A549 (cell line): ENCODE data around the gene CCDC80. TPM values are rescaled to one million over a fixed set of nuclear protein-coding genes. Genes with fewer than 3 reads are reported as not detected.

Source experiments
- ATAC-seq, 2 experiments: fragments of 200-7000 bp in 1 of 2; fragments of >200 bp in 1 of 2; cut with Nextera tagmentation in 1 of 2; cut with Tn5 transposase in 1 of 2; 3 replicates each; pipeline versions ENCODE4 v1.8.0 to v1.9.1; 2018 to 2020; ENCODE audit warnings: mild to moderate bottlenecking in 1 of 2, moderate library complexity in 1 of 2
- CTCF ChIA-PET: fragments of 300-600 bp; sonication (Branson Sonifier 250); formaldehyde crosslinking; extraction: SDS; loops from one replicate; lab custom pipeline; 2021; ENCODE audit warnings: antibody characterized with exemption, inconsistent platforms; lab: Yijun Ruan, JAX
- POLR2A ChIA-PET: fragments of 350-600 bp; formaldehyde crosslinking; extraction: SDS; loops from one replicate; lab custom pipeline; 2021; ENCODE audit warnings: antibody characterized with exemption, inconsistent platforms; lab: Yijun Ruan, JAX
- DNase-seq, 2 experiments: peaks; one replicate each; pipeline versions ENCODE4 v3.0.0 to v3.0.0-alpha.2; 2011 to 2016; ENCODE audit warnings: low read depth in 1 of 2, low spot score in 1 of 2
- FAIRE-seq: peaks from 2 replicates; lab custom pipeline; 2011; peaks lifted over from hg19 to GRCh38; lab: Jason Lieb, UNC
- H3K27ac ChIP-seq, 2 experiments: fragments of >200 bp; sonication (Bioruptor Twin); formaldehyde crosslinking; 3 replicates each; pipeline ENCODE4 v1.5.1; 2016 to 2017
- H3K4me1 ChIP-seq: fragments of >200 bp; sonication (Bioruptor Twin); formaldehyde crosslinking; 3 replicates; pipeline ENCODE4 v1.6.1; 2016
- H3K4me2 ChIP-seq: fragments of >200 bp; sonication (Bioruptor Twin); formaldehyde crosslinking; 3 replicates; pipeline ENCODE4 v1.6.1; 2016
- H3K4me3 ChIP-seq: fragments of >200 bp; sonication (Bioruptor Twin); formaldehyde crosslinking; 3 replicates; pipeline ENCODE4 v1.5.1; 2016
- H3K9me3 ChIP-seq: fragments of >200 bp; sonication (Bioruptor Twin); formaldehyde crosslinking; 3 replicates; pipeline ENCODE4 v1.6.1; 2016
- CBX8 ChIP-seq: fragments of 200-600 bp; sonication (generic); IDR thresholded peaks from 2 replicates; pipeline ENCODE4 v1.6.1; 2016
- EHF ChIP-seq: fragments of 250-450 bp; sonication (Bioruptor Pico); IDR thresholded peaks from 2 replicates; pipeline ENCODE4 v1.5.0; 2020; ENCODE audit warnings: mild to moderate bottlenecking
- EP300 ChIP-seq, 2 experiments: fragments of >200 bp; sonication (Bioruptor Twin); formaldehyde crosslinking; IDR thresholded peaks; 2 replicates in 1 of 2; 3 replicates in 1 of 2; pipeline ENCODE4 v1.6.1; 2016 to 2017
- GATA3 ChIP-seq: IDR thresholded peaks from 2 replicates; pipeline ENCODE4 v1.6.1; 2012; ENCODE audit warnings: borderline replicate concordance
- HMGXB4 ChIP-seq: fragments of 250-450 bp; sonication (Bioruptor Pico); IDR thresholded peaks from 2 replicates; pipeline ENCODE4 v1.5.0; 2021; ENCODE audit warnings: mild to moderate bottlenecking, moderate library complexity, borderline replicate concordance
- HOXB5 ChIP-seq: fragments of 250-450 bp; sonication (Bioruptor Pico); IDR thresholded peaks from 2 replicates; pipeline ENCODE4 v1.5.0; 2020; ENCODE audit warnings: mild to moderate bottlenecking, moderate library complexity
- JUNB ChIP-seq: fragments of >200 bp; sonication (Bioruptor Twin); formaldehyde crosslinking; IDR thresholded peaks from 2 replicates; pipeline ENCODE4 v1.6.1; 2016
- KDM5A ChIP-seq: fragments of 200-600 bp; sonication (generic); IDR thresholded peaks from 2 replicates; pipeline ENCODE4 v1.6.1; 2016; ENCODE audit warnings: antibody characterized with exemption, mild to moderate bottlenecking
- MYC ChIP-seq: IDR thresholded peaks from 2 replicates; pipeline ENCODE4 v1.6.1; 2012; ENCODE audit warnings: mild to moderate bottlenecking, inconsistent platforms, low read length, improper control_type of control experiment, borderline replicate concordance
- NR3C1 ChIP-seq: fragments of >200 bp; sonication (Bioruptor Twin); formaldehyde crosslinking; IDR thresholded peaks from 3 replicates; pipeline ENCODE4 v1.6.1; 2017
- PBX3 ChIP-seq: IDR thresholded peaks from 2 replicates; pipeline ENCODE4 v1.6.1; 2012
- PHF8 ChIP-seq: fragments of 200-600 bp; sonication (generic); IDR thresholded peaks from 2 replicates; pipeline ENCODE4 v1.6.1; 2016; ENCODE audit warnings: low read depth, mild to moderate bottlenecking, antibody characterized with exemption, moderate library complexity, borderline replicate concordance
- POLR2A ChIP-seq: IDR thresholded peaks from 2 replicates; pipeline ENCODE4 v1.6.1; 2012; ENCODE audit warnings: mild to moderate bottlenecking, low read length
- RARB ChIP-seq: fragments of 250-450 bp; sonication (Bioruptor Pico); IDR thresholded peaks from 2 replicates; pipeline ENCODE4 v1.8.0; 2021; ENCODE audit warnings: mild to moderate bottlenecking, moderate library complexity
- REST ChIP-seq: fragments of 200-600 bp; sonication (generic); IDR thresholded peaks from 2 replicates; pipeline ENCODE4 v1.6.1; 2016; ENCODE audit warnings: antibody characterized with exemption, mild to moderate bottlenecking, moderate library complexity
- RFX5 ChIP-seq: fragments of 450-650 bp; IDR thresholded peaks from 2 replicates; pipeline ENCODE4 v1.7.1; 2014; ENCODE audit warnings: antibody characterized with exemption, mild to moderate bottlenecking, moderate library complexity
- RNF2 ChIP-seq: fragments of 200-600 bp; sonication (generic); IDR thresholded peaks from 2 replicates; pipeline ENCODE4 v1.6.1; 2016; ENCODE audit warnings: low read depth, mild to moderate bottlenecking, antibody characterized with exemption, moderate library complexity, borderline replicate concordance
- SMC3 ChIP-seq: fragments of >200 bp; sonication (Bioruptor Twin); formaldehyde crosslinking; IDR thresholded peaks from 3 replicates; pipeline ENCODE4 v1.6.1; 2018; ENCODE audit warnings: inconsistent platforms
- ZFP36 ChIP-seq: fragments of 450-650 bp; IDR thresholded peaks from 2 replicates; pipeline ENCODE4 v1.6.1; 2014; ENCODE audit warnings: borderline replicate concordance; ENCODE audit not compliant: partially characterized antibody
- WGBS: methylation state at CpG from one replicate; pipeline ENCODE4 v1.1.6; 2017; ENCODE audit errors: missing lambda C conversion rate; 5-methylcytosine and 5-hydroxymethylcytosine counted together
- polyA plus RNA-seq, 4 experiments: library from polyadenylated mRNA; depleted of rRNA in 3 of 4; stranded (reverse); fragments of >200 nt; fragmentation: RNase III in 1 of 4; extraction: RNeasy Plus Mini Kit Qiagen cat#74134 plus additional on column Dnase treatment in 1 of 4; gene quantifications; 2 replicates in 3 of 4; 3 replicates in 1 of 4; pipeline ENCODE4 v1.2.3, GENCODE V29; 2011 to 2017

Gene CCDC80
- polyA plus RNA-seq, 2 of the 4 experiments (the other 2 are of a cell fraction) = 54.1 to 148 TPM

GRCh38 chr3:112651071-112651470 lies 10.1 kb upstream of the CCDC80 start:
- peak overlapping the region; percentile 92 to 99 for H3K27ac ChIP-seq
- ChIA-PET CTCF (interaction anchor here (1.0 to 6.2 kb wide), 7 partner anchors 8 to 637 kb away, joined by 3 to 65 read pairs (median 4); partner anchors contain the start of gene CCDC80), POLR2A (no interaction called here)
- ATAC-seq (no peak), DNase-seq (no peak), FAIRE-seq (peak; percentile 32)
- H3K9me3 ChIP-seq = no peaks in the 10 kb centered on the region
- no peak overlapping the region for H3K4me2 ChIP-seq
- 88% methylated on average over 3 of the region's 3 CpGs for WGBS
- H3K4me3 ChIP-seq = no peak overlapping the region
- TF ChIP-seq RFX5 (no peak), SMC3 (no peak), GATA3 (no peak), JUNB (no peak), ZFP36 (no peak)
- peaks cover 89% of the 10 kb centered on the region for H3K4me1 ChIP-seq

- TF ChIP-seq EHF (CRISPR knock-in tag) (no peak), RARB (CRISPR knock-in tag) (no peak), CBX8 (no peak), MYC (no peak), POLR2A (no peak), PBX3 (no peak)
- H3K9me3 ChIP-seq = no peaks in the 10 kb centered on the region
- no peak for ATAC-seq
- DNase-seq = no peak
- H3K27ac ChIP-seq = peak overlapping the region; percentile 92 to 99
- CTCF ChIA-PET = interaction anchor here (1.1 kb wide), 1 partner anchor 157 kb away, joined by 3 read pairs; no protein-coding TSS in a partner anchor
- POLR2A ChIA-PET = no interaction called here
- no peak overlapping the region for H3K4me2 ChIP-seq
- WGBS = 91% methylated on average over 3 of the region's 3 CpGs
- no peak for FAIRE-seq
- H3K4me1 ChIP-seq = peaks cover 89% of the 10 kb centered on the region
- H3K4me3 ChIP-seq = no peak overlapping the region
These were observed 9.5 kb upstream of the CCDC80 start for GRCh38 chr3:112650482-112650881.

GRCh38 chr3:112649478-112649735 lies 8.5 kb upstream of the CCDC80 start:
- no peak for TF ChIP-seq REST
- no peak for TF ChIP-seq PHF8
- TF ChIP-seq ZFP36 = no peak
- no peak for TF ChIP-seq NR3C1
- TF ChIP-seq KDM5A = no peak
- no peak for TF ChIP-seq EHF (CRISPR knock-in tag)
- no peak for TF ChIP-seq EP300 (IDR thresholded peaks at IDR 0.05)
- no peak for TF ChIP-seq RFX5
- no peak for TF ChIP-seq HOXB5 (CRISPR knock-in tag)
- TF ChIP-seq HMGXB4 (CRISPR knock-in tag) = no peak
- TF ChIP-seq RNF2 = no peak
- no peak for ATAC-seq
- H3K4me1 ChIP-seq = peaks cover 82% of the 10 kb centered on the region
- peak overlapping the region; percentile 13; the same call in 1 of the 3 replicates for H3K4me2 ChIP-seq
- CTCF ChIA-PET = interaction anchor here (1.0 kb wide), 2 partner anchors 34 to 330 kb away, joined by 3 read pairs; no protein-coding TSS in a partner anchor
- DNase-seq = no peak
- peak overlapping the region; percentile 90 to 99 for H3K27ac ChIP-seq
- no peaks in the 10 kb centered on the region for H3K9me3 ChIP-seq
- FAIRE-seq = no peak
- no peak overlapping the region for H3K4me3 ChIP-seq
- POLR2A ChIA-PET = no interaction called here
- WGBS = 67% methylated on average over 1 of the region's 1 CpG
